SU-DHL-6 (cell line): ENCODE results near the gene IL3.

Source experiments
- EZH2phosphoT487 ChIP-seq: fragments of 200-600 bp; sonication (generic), shearing (Covaris generic); conservative IDR thresholded peaks from 2 replicates; pipeline ENCODE4 v1.6.1; 2018; ENCODE audit warnings: mild to moderate bottlenecking, antibody characterized with exemption, low read length, moderate library complexity, mixed read lengths
- TF ChIP-seq, protein P1 (sequence below): fragments of 200-600 bp; sonication (generic); IDR thresholded peaks from one replicate; pipeline ENCODE4 v1.5.1; 2017; ENCODE audit warnings: antibody characterized with exemption, mild to moderate bottlenecking, low read length, moderate library complexity; ENCODE audit not compliant: insufficient read depth, poor library complexity, severe bottlenecking

DNA sequence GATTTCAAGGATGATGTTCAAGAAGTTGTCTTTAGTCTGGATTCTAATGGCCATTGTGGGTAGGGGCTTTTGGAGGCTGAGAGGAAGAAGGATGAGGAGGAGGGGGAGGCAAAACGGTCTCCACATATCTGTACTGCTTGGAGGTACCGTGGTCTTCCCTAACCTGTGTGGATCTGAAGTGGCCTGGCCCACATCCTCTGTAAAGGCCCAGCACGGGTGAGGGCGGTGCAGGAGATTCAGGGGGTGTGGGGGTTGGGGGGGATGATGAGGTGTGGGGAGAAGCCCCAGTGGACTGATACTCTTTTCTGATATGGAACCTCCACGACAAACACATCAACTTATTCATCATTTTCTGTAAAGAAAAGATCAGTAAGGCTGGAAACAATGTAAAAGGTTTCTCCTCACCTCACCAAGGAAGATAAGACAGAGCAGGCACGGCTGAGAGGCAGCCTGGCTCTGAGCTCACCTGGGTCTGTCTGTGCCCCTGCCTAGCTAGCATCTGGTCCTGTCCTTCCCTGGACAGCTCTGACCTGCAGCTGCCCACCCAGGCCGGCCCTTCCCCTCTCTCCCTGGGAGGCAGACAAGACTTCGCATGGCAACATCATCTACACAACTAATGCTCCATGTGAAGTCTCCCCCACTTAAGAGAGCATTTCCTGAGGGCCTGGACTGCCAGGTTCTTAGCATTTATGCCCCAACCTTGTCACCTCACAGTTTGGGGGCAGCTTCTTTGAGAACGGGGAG lies 5.6 kb upstream of the IL3 start:
- TF ChIP-seq, protein P1, sequence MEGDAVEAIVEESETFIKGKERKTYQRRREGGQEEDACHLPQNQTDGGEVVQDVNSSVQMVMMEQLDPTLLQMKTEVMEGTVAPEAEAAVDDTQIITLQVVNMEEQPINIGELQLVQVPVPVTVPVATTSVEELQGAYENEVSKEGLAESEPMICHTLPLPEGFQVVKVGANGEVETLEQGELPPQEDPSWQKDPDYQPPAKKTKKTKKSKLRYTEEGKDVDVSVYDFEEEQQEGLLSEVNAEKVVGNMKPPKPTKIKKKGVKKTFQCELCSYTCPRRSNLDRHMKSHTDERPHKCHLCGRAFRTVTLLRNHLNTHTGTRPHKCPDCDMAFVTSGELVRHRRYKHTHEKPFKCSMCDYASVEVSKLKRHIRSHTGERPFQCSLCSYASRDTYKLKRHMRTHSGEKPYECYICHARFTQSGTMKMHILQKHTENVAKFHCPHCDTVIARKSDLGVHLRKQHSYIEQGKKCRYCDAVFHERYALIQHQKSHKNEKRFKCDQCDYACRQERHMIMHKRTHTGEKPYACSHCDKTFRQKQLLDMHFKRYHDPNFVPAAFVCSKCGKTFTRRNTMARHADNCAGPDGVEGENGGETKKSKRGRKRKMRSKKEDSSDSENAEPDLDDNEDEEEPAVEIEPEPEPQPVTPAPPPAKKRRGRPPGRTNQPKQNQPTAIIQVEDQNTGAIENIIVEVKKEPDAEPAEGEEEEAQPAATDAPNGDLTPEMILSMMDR: no peak
- TF ChIP-seq EZH2phosphoT487: no peak
